GM21737 (cell line): ENCODE measurements around the gene KRT72.
"Not testable (repeated sequence)": the region's sequence is repeated elsewhere in the genome, so short reads cannot be mapped to it uniquely, and the experiment has no call there.

ENCODE experiments used
- ATAC-seq: cut with Tn5 transposase; IDR thresholded peaks from one replicate; pipeline ENCODE4 v1.9.1; 2021; ENCODE audit warnings: mild to moderate bottlenecking, moderate library complexity; ENCODE audit not compliant: unreplicated experiment

The KRT72 gene

GRCh38 chr12:52608826-52609630, 7.8 kb upstream of the KRT72 start:
- ATAC-seq: no peak

GRCh38 chr12:52608161-52608560, 6.9 kb upstream of the KRT72 start:
- ATAC-seq: no peak

- ATAC-seq: no peak
Observed at GRCh38 chr12:52607314-52607713, 6.1 kb upstream of the KRT72 start.

- no peak for ATAC-seq
Observed at GRCh38 chr12:52606581-52607218, 5.4 kb upstream of the KRT72 start.

GRCh38 chr12:52606096-52606495, 4.8 kb upstream of the KRT72 start:
- ATAC-seq: no peak

- ATAC-seq: no peak
Observed at GRCh38 chr12:52605542-52605941, 4.3 kb upstream of the KRT72 start.

GRCh38 chr12:52604859-52605258, 3.6 kb upstream of the KRT72 start:
- ATAC-seq: no peak

- no peak for ATAC-seq
Observed at GRCh38 chr12:52603314-52603713, 2.1 kb upstream of the KRT72 start.

GRCh38 chr12:52602552-52602951, 1.3 kb upstream of the KRT72 start:
- no peak for ATAC-seq

- no peak for ATAC-seq
Observed at GRCh38 chr12:52601671-52602070, 408 bp upstream of the KRT72 start.

- no peak for ATAC-seq
Observed at GRCh38 chr12:52600475-52600874, 788 bp downstream of the KRT72 start.

- ATAC-seq: no peak
Observed at GRCh38 chr12:52600071-52600470, 1.2 kb downstream of the KRT72 start.

GRCh38 chr12:52598966-52599365, 2.3 kb downstream of the KRT72 start:
- no peak for ATAC-seq

GRCh38 chr12:52594237-52594636, 7.0 kb downstream of the KRT72 start:
- ATAC-seq: not testable (repeated sequence)

GRCh38 chr12:52591521-52591920, 9.7 kb downstream of the KRT72 start:
- ATAC-seq: no peak

- no peak for ATAC-seq
Observed at GRCh38 chr12:52590021-52590420, 11.2 kb downstream of the KRT72 start.

GRCh38 chr12:52587563-52587962, 13.7 kb downstream of the KRT72 start:
- no peak for ATAC-seq

- no peak for ATAC-seq
Observed at GRCh38 chr12:52585946-52586345, 15.3 kb downstream of the KRT72 start.

GRCh38 chr12:52585066-52585465, 16.2 kb downstream of the KRT72 start:
- ATAC-seq: no peak

GRCh38 chr12:52584156-52584682, 17.0 kb downstream of the KRT72 start:
- ATAC-seq: no peak

GRCh38 chr12:52582971-52583456, 18.2 kb downstream of the KRT72 start:
- no peak for ATAC-seq

GRCh38 chr12:52582486-52582885, 18.8 kb downstream of the KRT72 start:
- ATAC-seq: no peak
